Muscle of leg (tissue), 11 donors: ENCODE measurements around the gene TTC39C. TPM values are rescaled to one million over a fixed set of nuclear protein-coding genes. Genes with fewer than 3 reads are reported as not detected.

ENCODE experiments used
- DNase-seq: peaks from one replicate; pipeline ENCODE4 v3.0.0; 2013
- H3K27ac ChIP-seq: one replicate; pipeline ENCODE4 v1.5.1; 2013; ENCODE audit warnings: mild to moderate bottlenecking, low read length, control low read depth
- H3K27me3 ChIP-seq: one replicate; pipeline ENCODE4 v1.6.1; 2013; ENCODE audit warnings: low read length; ENCODE audit not compliant: control insufficient read depth, insufficient read depth
- H3K36me3 ChIP-seq: one replicate; pipeline ENCODE4 v1.6.1; 2013; ENCODE audit warnings: low read length; ENCODE audit not compliant: control insufficient read depth, insufficient read depth
- H3K4me1 ChIP-seq: one replicate; pipeline ENCODE4 v1.6.1; 2013; ENCODE audit warnings: low read length; ENCODE audit not compliant: control insufficient read depth, insufficient read depth
- H3K4me3 ChIP-seq: one replicate; pipeline ENCODE4 v1.5.1; 2013; ENCODE audit warnings: low read length, control low read depth
- H3K9me3 ChIP-seq: replicated peaks from 2 replicates; pipeline ENCODE4 v1.6.1; 2013; ENCODE audit warnings: low read depth, low read length; ENCODE audit not compliant: control insufficient read depth
- WGBS: methylation state at CpG from one replicate; pipeline ENCODE4 v1.1.5; 2013; ENCODE audit warnings: missing lambda C conversion rate; ENCODE audit not compliant: insufficient coverage; 5-methylcytosine and 5-hydroxymethylcytosine counted together
- polyA plus RNA-seq, 8 donors: library from polyadenylated mRNA; unstranded; fragments of 120-200 nt; gene quantifications; one replicate each; pipeline versions ENCODE4 v1.2.1 to v1.2.3, GENCODE V29; 2013; ENCODE audit warnings: inconsistent platforms in 1 of 8, low replicate concordance in 1 of 8; ENCODE audit not compliant: insufficient read length in 8 of 8, insufficient read depth in 1 of 8
- total RNA-seq: library from RNA; stranded (reverse); fragments of 120-200 nt; gene quantifications from one replicate; pipeline ENCODE4 v1.2.4, GENCODE V29; 2013

TTC39C gene
- total and polyA plus RNA-seq, 9 donors: 2.9 to 6.9 (median 3.3) TPM

- WGBS: 65% methylated on average over 3 of the region's 3 CpGs
- no peak overlapping the region for H3K27ac ChIP-seq
- H3K4me3 ChIP-seq: no peak overlapping the region
- H3K27me3 ChIP-seq: no peaks in the 10 kb centered on the region
- H3K9me3 ChIP-seq: no peaks in the 10 kb centered on the region
- no peaks in the 10 kb centered on the region for H3K4me1 ChIP-seq
- DNase-seq: no peak
- H3K36me3 ChIP-seq: no peaks in the 10 kb centered on the region
These were observed 16.8 kb downstream of the TTC39C start for GRCh38 chr18:24031318-24031717.

GRCh38 chr18:24031916-24032315, 17.4 kb downstream of the TTC39C start:
- Histone ChIP-seq H3K4me3 (no peak overlapping the region), H3K27me3 (no peaks in the 10 kb centered on the region), H3K36me3 (no peaks in the 10 kb centered on the region), H3K4me1 (no peaks in the 10 kb centered on the region), H3K9me3 (no peaks in the 10 kb centered on the region), H3K27ac (no peak overlapping the region)
- DNase-seq: no peak
- 89% methylated on average over 3 of the region's 6 CpGs for WGBS

- no peaks in the 10 kb centered on the region for H3K9me3 ChIP-seq
- DNase-seq: no peak
- no CpG with 5 or more reads among the region's 5 CpGs for WGBS
- H3K4me3 ChIP-seq: no peak overlapping the region
- H3K27me3 ChIP-seq: no peaks in the 10 kb centered on the region
- H3K4me1 ChIP-seq: no peaks in the 10 kb centered on the region
- no peak overlapping the region for H3K27ac ChIP-seq
- H3K36me3 ChIP-seq: no peaks in the 10 kb centered on the region
These were observed 19.3 kb downstream of the TTC39C start for GRCh38 chr18:24033641-24034412.

- Histone ChIP-seq H3K4me1 (no peaks in the 10 kb centered on the region), H3K27ac (no peak overlapping the region)
- no CpG with 5 or more reads among the region's 4 CpGs for WGBS
These were observed 20.8 kb downstream of the TTC39C start for GRCh38 chr18:24035316-24035715.

GRCh38 chr18:24039671-24040070, 25.1 kb downstream of the TTC39C start:
- 92% methylated on average over 1 of the region's 3 CpGs for WGBS
- DNase-seq: no peak
- Histone ChIP-seq H3K27me3 (no peaks in the 10 kb centered on the region), H3K4me3 (no peak overlapping the region), H3K9me3 (no peaks in the 10 kb centered on the region), H3K4me1 (no peaks in the 10 kb centered on the region), H3K36me3 (no peaks in the 10 kb centered on the region), H3K27ac (no peak overlapping the region)

More at GRCh38 chr18:24035316-24035715, 20.8 kb downstream of the TTC39C start:
- H3K9me3 ChIP-seq: no peaks in the 10 kb centered on the region
- no peaks in the 10 kb centered on the region for H3K36me3 ChIP-seq
- DNase-seq: no peak
- no peak overlapping the region for H3K4me3 ChIP-seq
- H3K27me3 ChIP-seq: no peaks in the 10 kb centered on the region

- Histone ChIP-seq H3K4me3 (no peak overlapping the region), H3K27me3 (no peaks in the 10 kb centered on the region), H3K4me1 (no peaks in the 10 kb centered on the region), H3K9me3 (no peaks in the 10 kb centered on the region), H3K36me3 (no peaks in the 10 kb centered on the region), H3K27ac (no peak overlapping the region)
- WGBS: 60% methylated on average over 1 of the region's 4 CpGs
- no peak for DNase-seq
These were observed 27.1 kb downstream of the TTC39C start for GRCh38 chr18:24041691-24042090.

GRCh38 chr18:24043403-24043802, 28.8 kb downstream of the TTC39C start:
- WGBS: 17% methylated on average over 1 of the region's 6 CpGs
- Histone ChIP-seq H3K4me3 (no peak overlapping the region), H3K4me1 (no peaks in the 10 kb centered on the region), H3K27ac (no peak overlapping the region), H3K36me3 (no peaks in the 10 kb centered on the region), H3K9me3 (no peaks in the 10 kb centered on the region), H3K27me3 (no peaks in the 10 kb centered on the region)
- no peak for DNase-seq

- no peaks in the 10 kb centered on the region for H3K4me1 ChIP-seq
- H3K27ac ChIP-seq: no peak overlapping the region
- H3K27me3 ChIP-seq: no peaks in the 10 kb centered on the region
- DNase-seq: no peak
- no peak overlapping the region for H3K4me3 ChIP-seq
- H3K9me3 ChIP-seq: no peaks in the 10 kb centered on the region
- H3K36me3 ChIP-seq: no peaks in the 10 kb centered on the region
- no CpG with 5 or more reads among the region's 1 CpG for WGBS
These were observed 33.7 kb downstream of the TTC39C start for GRCh38 chr18:24048261-24048660.

GRCh38 chr18:24049142-24049541, 34.6 kb downstream of the TTC39C start:
- H3K36me3 ChIP-seq: no peaks in the 10 kb centered on the region
- WGBS: no CpG with 5 or more reads among the region's 3 CpGs
- no peak overlapping the region for H3K27ac ChIP-seq
- H3K27me3 ChIP-seq: no peaks in the 10 kb centered on the region
- no peaks in the 10 kb centered on the region for H3K9me3 ChIP-seq
- no peaks in the 10 kb centered on the region for H3K4me1 ChIP-seq
- DNase-seq: no peak
- no peak overlapping the region for H3K4me3 ChIP-seq

GRCh38 chr18:24051031-24051947, 36.7 kb downstream of the TTC39C start:
- no peaks in the 10 kb centered on the region for H3K27me3 ChIP-seq
- DNase-seq: no peak
- 62% methylated on average over 6 of the region's 13 CpGs for WGBS
- H3K27ac ChIP-seq: no peak overlapping the region
- H3K4me3 ChIP-seq: no peak overlapping the region
- H3K9me3 ChIP-seq: no peaks in the 10 kb centered on the region
- H3K4me1 ChIP-seq: no peaks in the 10 kb centered on the region
- no peaks in the 10 kb centered on the region for H3K36me3 ChIP-seq
